NK-92 treated with Interleukin-12 subunit alpha and Interleukin-12 subunit beta, amount 100 ng/mL, for 24 hours (cell line): ENCODE results near the gene CES4A.
"Not testable (repeated sequence)": the region's sequence is repeated elsewhere in the genome, so short reads cannot be mapped to it uniquely, and the experiment has no call there.

ENCODE experiments used
- DNase-seq: peaks from one replicate; lab custom pipeline; 2025; lab: John Stamatoyannopoulos, UW

Gene CES4A

DNA sequence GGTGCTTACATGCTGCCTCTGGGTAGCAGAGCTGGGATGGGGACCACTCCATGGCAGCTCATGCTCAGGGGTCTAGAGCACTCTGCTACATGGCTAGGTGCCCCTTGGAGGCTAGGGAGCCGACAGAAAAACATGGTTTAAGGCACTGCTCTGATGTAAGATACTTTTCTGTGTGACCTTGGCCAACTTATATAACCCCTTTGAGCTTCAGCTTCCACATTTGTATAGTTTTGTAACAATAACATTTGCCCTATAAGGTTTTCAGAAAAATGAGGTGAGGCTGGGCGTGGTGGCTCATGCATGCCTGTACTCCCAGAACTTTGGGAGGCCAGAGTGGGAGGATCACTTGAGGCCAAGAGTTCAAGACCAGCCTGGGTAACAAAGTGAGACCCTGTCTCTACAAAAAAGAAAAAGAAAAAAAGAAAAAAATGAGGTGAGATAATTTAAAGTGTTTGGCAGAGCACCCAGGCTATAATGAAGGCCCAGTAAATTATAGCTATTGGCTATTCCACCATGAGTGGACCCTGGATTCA, 3.2 kb downstream of the CES4A start:
- no peak for DNase-seq

GRCh38 chr16:66993558-66993957, 5.2 kb downstream of the CES4A start:
- DNase-seq: not testable (repeated sequence)

DNA sequence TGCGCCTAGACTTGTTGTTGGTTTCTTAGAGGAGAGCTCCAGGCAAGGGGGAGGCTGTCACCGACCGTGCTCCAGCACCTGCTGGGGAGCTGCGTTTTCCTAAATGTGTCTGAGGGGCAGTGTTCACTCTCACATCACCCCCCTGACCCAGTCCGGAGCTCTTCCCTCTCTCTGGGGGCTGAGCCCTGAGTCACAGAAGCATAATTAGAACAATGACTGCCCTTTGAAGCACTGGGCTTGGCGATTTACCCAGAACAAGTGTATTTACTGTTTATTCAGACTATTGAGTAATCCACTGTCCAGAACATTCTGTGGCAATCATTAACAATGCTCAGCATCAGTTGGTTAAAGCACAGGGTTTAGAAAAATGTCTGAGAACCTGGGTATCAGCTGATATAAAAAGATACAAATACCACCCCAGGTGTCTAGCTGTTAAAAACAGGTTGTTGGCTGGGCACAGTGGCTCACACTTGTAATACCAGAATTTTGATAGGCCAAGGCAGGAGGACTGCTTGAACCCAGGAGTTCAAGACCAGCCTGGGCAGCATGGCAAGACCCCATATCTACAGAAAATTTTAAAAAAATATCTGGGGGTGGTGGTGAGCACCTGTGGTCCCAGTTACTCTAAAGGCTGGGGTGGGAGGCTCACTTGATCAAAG, 8.1 kb downstream of the CES4A start:
- no peak for DNase-seq

DNA sequence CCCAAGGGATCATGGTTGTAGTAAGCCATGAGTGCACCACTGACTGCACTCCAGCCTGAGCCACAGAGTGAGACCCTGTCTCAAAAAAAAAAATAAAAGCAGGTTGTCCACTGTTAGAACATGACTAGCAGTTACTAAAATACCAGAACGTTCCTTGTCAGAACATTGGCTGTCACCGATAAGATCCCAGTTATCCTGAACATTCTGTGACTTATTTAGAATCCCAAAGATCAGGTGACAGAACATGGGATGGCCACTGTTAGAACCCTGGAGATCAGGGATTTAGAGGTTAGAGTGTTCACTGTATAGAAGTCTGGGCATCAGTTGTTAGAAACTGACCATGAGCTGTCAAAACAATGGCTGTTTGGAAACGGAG, 8.6 kb downstream of the CES4A start:
- DNase-seq: no peak

- no peak for DNase-seq
Measured at GRCh38 chr16:67000384-67001351, 12.3 kb downstream of the CES4A start.

- DNase-seq: no peak
Measured at GRCh38 chr16:67001726-67002125, 13.3 kb downstream of the CES4A start.

- no peak for DNase-seq
Measured at GRCh38 chr16:67006930-67007658, 18.7 kb downstream of the CES4A start.

GRCh38 chr16:67009158-67009557, 20.8 kb downstream of the CES4A start:
- DNase-seq: no peak

- no peak for DNase-seq
Measured at GRCh38 chr16:67011274-67011673, 22.9 kb downstream of the CES4A start.

GRCh38 chr16:67013233-67013822, 24.9 kb downstream of the CES4A start:
- no peak for DNase-seq

- no peak for DNase-seq
Measured at GRCh38 chr16:67013823-67014633, 25.6 kb downstream of the CES4A start.

- DNase-seq: no peak
Measured at GRCh38 chr16:67014634-67015312, 26.4 kb downstream of the CES4A start.

DNA sequence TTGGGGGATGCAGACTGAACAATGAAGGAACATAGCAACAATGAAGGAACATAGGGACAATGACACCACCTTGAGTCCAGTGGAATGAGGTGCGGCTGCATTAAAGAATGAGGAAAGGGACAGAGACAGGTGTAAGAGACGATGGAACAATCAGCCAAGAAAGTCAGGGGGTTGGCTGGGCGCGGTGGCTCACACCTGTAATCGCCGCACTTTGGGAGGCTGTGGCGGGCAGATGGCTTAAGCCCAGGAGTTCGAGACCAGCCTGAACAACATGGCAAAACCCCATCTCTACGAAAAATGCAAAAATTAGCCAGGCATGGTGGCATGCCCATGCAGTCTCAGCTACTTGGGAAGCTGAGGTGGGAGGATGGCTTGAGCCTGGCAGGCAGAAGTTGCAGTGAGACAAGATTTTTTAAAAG, 26.9 kb downstream of the CES4A start:
- no peak for DNase-seq

DNA sequence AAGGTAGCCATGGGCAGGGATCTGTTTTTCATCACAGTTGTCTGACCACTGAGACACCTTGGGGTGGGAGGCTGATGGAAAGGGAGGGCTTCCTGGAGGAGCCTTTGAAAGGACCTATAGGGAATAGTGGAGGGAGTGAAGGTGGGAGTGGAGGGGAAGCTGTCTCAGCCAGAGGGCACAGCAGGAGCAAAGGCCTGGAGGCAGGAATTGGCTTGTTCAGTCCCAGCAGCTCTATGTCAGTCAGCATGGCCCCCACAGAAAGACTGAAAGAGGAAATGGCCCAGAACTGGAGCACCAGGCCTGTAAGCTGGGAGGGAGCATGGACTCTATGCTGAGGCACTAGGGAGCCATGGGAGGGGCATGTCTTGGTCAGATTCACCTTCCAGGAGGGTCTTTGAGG, 27.8 kb downstream of the CES4A start:
- DNase-seq: no peak

DNA sequence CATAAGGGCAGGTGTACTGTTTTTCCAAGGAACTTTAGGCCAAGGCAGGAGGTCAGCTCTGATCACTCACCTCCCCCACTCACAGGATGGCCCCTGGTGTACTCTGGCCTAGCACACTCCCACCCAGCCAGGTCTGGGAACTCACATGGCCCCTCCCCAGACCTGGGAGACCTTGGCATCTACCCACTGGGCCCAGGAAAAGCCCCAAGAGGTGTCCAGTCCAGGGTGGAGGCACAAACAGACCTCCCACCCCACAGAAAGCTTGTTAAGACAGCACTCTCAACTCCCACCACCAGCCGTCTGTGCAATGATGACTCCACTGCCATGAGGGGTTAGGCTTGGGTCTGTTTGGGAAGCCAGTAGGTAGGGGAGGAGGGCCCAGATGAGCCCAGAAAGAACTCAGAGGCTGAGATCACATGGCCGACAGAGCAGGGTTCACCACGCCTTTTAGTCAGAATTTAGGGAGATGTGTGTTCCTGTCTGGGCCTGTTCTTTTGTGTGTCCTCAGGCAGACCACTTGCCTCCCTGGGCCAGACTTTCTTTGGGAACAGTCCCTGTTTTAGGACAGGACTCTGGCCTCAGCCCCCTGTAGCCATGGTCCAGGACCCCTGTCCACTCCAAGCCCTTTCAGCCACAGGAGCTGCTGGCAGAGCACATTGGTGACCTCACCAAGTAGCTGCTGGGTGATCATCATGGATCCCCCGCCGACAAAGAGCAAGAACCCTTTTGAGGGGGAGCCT, 28.5 kb downstream of the CES4A start:
- DNase-seq: no peak

DNA sequence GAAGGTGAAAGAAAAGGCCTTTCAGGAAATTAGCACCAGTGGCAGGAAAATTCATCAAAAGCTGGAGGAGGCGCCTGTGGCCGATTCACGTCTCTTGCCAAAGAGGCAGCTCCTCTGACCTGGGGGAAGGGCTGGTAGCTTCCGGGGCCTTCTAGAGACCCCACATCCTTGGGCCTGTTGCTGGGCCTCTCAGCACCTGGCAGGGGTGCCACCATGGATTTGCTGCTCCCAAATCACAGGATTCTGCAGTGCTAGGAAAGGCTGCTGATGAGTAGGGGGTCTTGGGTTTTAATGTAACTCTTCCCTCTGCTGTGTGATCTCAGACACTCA, 29.0 kb downstream of the CES4A start:
- DNase-seq: no peak

DNA sequence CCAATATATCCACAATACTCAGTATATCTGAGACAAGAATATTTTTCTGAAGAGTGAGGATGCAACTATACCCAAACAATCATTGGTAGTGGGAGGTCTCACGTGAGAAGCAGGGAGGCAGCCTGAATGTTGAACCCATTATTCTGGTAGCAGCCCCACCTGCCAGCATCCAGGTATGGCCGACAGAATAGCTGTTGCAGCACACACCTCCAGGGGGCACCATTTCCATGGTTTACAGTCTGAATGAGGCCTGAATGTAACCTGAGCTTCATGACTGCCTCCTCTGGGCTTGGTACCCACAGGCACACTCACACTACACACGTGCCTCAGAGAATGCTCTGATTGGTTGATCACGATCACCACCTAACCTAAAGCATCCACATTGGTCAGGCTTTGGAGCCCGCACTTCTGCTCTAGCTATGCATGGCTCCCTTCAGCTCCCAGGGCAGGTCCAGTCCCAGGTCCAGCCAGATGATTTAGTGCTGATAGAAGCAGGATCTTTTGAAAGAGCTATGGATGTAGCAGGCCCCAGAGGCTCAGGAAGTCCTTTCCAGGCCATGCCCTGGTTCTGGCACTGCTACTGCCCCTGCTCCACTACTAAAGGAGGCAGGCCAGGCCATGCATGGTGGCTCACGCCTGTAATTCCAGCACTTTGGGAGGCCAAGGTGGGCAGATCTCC, 29.6 kb downstream of the CES4A start:
- peak; percentile 46 for DNase-seq

GRCh38 chr16:67019171-67019570, 30.8 kb downstream of the CES4A start:
- no peak for DNase-seq

DNA sequence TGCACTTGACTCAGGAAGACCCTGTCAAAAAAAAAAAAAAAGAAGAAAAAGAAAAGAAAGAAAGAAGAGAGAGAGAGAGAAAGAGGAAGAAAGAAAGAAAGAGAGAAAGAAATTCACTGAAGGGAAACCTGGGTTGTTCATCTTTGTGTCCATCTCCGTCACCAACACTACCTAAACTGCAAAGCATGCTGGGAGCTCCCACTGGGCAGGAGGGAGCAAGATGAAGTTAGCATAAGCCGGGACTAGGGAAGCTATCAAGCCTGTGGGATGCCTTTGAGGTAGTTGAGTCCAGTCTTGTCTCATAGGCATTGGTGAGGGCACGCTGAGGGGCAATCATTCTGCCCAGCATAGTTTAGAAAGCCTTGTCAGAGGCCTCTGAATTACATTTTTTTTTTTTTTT, 32.9 kb downstream of the CES4A start:
- no peak for DNase-seq
